Measurements from ENCODE around the gene SVIL.
"Not testable (repeated sequence)": the region's sequence is repeated elsewhere in the genome, so short reads cannot be mapped to it uniquely, and the experiment has no call there.

Gene SVIL

GRCh38 chr10:29608476-29609301, 26.1 kb downstream of the SVIL start:
- Histone ChIP-seq H3F3A (ENCODE audit: insufficient read depth, low read length) (no peaks in the 10 kb centered on the region), H3K4me3 (ENCODE audit: low read depth, low read length, poor library complexity, severe bottlenecking) (no peak overlapping the region), H3K4me1 (ENCODE audit: insufficient read depth, low read length, severe bottlenecking) (no peaks in the 10 kb centered on the region), H3K27ac (ENCODE audit: low read depth, low read length, poor library complexity, severe bottlenecking) (no peak overlapping the region), H3K9me3 (ENCODE audit: low read length) (no peaks in the 10 kb centered on the region; the same call in 1 of the 2 replicates), H3K36me3 (ENCODE audit: insufficient read depth, low read length) (no peaks in the 10 kb centered on the region), H4K20me1 (ENCODE audit: insufficient read depth, low read length) (no peaks in the 10 kb centered on the region), H3K79me2 (ENCODE audit: insufficient read depth, low read length) (no peaks in the 10 kb centered on the region), H3K9ac (ENCODE audit: low read length) (no peak overlapping the region), H3K4me2 (ENCODE audit: low read length) (no peak overlapping the region), H2AFZ (ENCODE audit: low read length) (no peak overlapping the region), H3K27me3 (ENCODE audit: insufficient read depth, low read length) (no peaks in the 10 kb centered on the region), H3K9me2 (ENCODE audit: low read depth, low read length) (no peaks in the 10 kb centered on the region)
- TF ChIP-seq EZH2 (IDR thresholded peaks at IDR 0.05; ENCODE audit: borderline replicate concordance, low read length) (no peak), CTCF (IDR thresholded peaks at IDR 0.05; ENCODE audit: low read length) (no peak)

- H3K79me2 ChIP-seq (ENCODE audit: insufficient read depth, low read length): no peaks in the 10 kb centered on the region
- H4K20me1 ChIP-seq (ENCODE audit: insufficient read depth, low read length): no peaks in the 10 kb centered on the region
- no peak overlapping the region for H3K27ac ChIP-seq (ENCODE audit: low read depth, low read length, poor library complexity, severe bottlenecking)
- no peak overlapping the region for H3K9ac ChIP-seq (ENCODE audit: low read length)
- no peaks in the 10 kb centered on the region for H3K27me3 ChIP-seq (ENCODE audit: insufficient read depth, low read length)
- no peak overlapping the region for H3K4me3 ChIP-seq (ENCODE audit: low read depth, low read length, poor library complexity, severe bottlenecking)
- H3K4me1 ChIP-seq (ENCODE audit: insufficient read depth, low read length, severe bottlenecking): no peaks in the 10 kb centered on the region
- H3K36me3 ChIP-seq (ENCODE audit: insufficient read depth, low read length): no peaks in the 10 kb centered on the region
- H3F3A ChIP-seq (ENCODE audit: insufficient read depth, low read length): no peaks in the 10 kb centered on the region
- no peaks in the 10 kb centered on the region for H3K9me2 ChIP-seq (ENCODE audit: low read depth, low read length)
- no peaks in the 10 kb centered on the region; the same call in 1 of the 2 replicates for H3K9me3 ChIP-seq (ENCODE audit: low read length)
- H3K4me2 ChIP-seq (ENCODE audit: low read length): no peak overlapping the region
- TF ChIP-seq EZH2 (IDR thresholded peaks at IDR 0.05; ENCODE audit: borderline replicate concordance, low read length): no peak
- no peak for TF ChIP-seq CTCF (IDR thresholded peaks at IDR 0.05; ENCODE audit: low read length)
- no peak overlapping the region for H2AFZ ChIP-seq (ENCODE audit: low read length)
These were observed 26.7 kb downstream of the SVIL start for GRCh38 chr10:29608062-29608461.

- Histone ChIP-seq H3K27ac (ENCODE audit: low read depth, low read length, poor library complexity, severe bottlenecking) (no peak overlapping the region), H3K4me3 (ENCODE audit: low read depth, low read length, poor library complexity, severe bottlenecking) (no peak overlapping the region), H3K4me1 (ENCODE audit: insufficient read depth, low read length, severe bottlenecking) (no peaks in the 10 kb centered on the region), H3K9me3 (ENCODE audit: low read length) (no peaks in the 10 kb centered on the region; the same call in 1 of the 2 replicates), H3F3A (ENCODE audit: insufficient read depth, low read length) (no peaks in the 10 kb centered on the region), H3K9me2 (ENCODE audit: low read depth, low read length) (no peaks in the 10 kb centered on the region), H3K4me2 (ENCODE audit: low read length) (no peak overlapping the region), H3K27me3 (ENCODE audit: insufficient read depth, low read length) (no peaks in the 10 kb centered on the region), H3K79me2 (ENCODE audit: insufficient read depth, low read length) (no peaks in the 10 kb centered on the region), H3K9ac (ENCODE audit: low read length) (no peak overlapping the region), H4K20me1 (ENCODE audit: insufficient read depth, low read length) (no peaks in the 10 kb centered on the region), H2AFZ (ENCODE audit: low read length) (no peak overlapping the region), H3K36me3 (ENCODE audit: insufficient read depth, low read length) (no peaks in the 10 kb centered on the region)
- TF ChIP-seq EZH2 (IDR thresholded peaks at IDR 0.05; ENCODE audit: borderline replicate concordance, low read length) (no peak), CTCF (IDR thresholded peaks at IDR 0.05; ENCODE audit: low read length) (no peak)
These were observed 27.2 kb downstream of the SVIL start for GRCh38 chr10:29607576-29607975.

GRCh38 chr10:29606693-29607092, 28.1 kb downstream of the SVIL start:
- H3F3A ChIP-seq (ENCODE audit: insufficient read depth, low read length); H3K27ac ChIP-seq (ENCODE audit: low read depth, low read length, poor library complexity, severe bottlenecking); H3K9me2 ChIP-seq (ENCODE audit: low read depth, low read length); H3K4me1 ChIP-seq (ENCODE audit: insufficient read depth, low read length, severe bottlenecking); H3K27me3 ChIP-seq (ENCODE audit: insufficient read depth, low read length); H3K9me3 ChIP-seq (ENCODE audit: low read length); H4K20me1 ChIP-seq (ENCODE audit: insufficient read depth, low read length); H3K79me2 ChIP-seq (ENCODE audit: insufficient read depth, low read length); H3K36me3 ChIP-seq (ENCODE audit: insufficient read depth, low read length); H3K4me2 ChIP-seq (ENCODE audit: low read length); H3K9ac ChIP-seq (ENCODE audit: low read length); H3K4me3 ChIP-seq (ENCODE audit: low read depth, low read length, poor library complexity, severe bottlenecking); H2AFZ ChIP-seq (ENCODE audit: low read length): not testable (repeated sequence)

All from OCI-LY1 (cell line).